Brain microvascular endothelial cell (primary cell): ENCODE results near the gene MMP1.
"Not testable (repeated sequence)": the region's sequence is repeated elsewhere in the genome, so short reads cannot be mapped to it uniquely, and the experiment has no call there.

Experiments used
- DNase-seq: peaks from one replicate; pipeline ENCODE4 v3.0.0-alpha.2; 2020
- H3K27ac ChIP-seq: fragments of 250-450 bp; sonication (Bioruptor Pico); 2 replicates; pipeline ENCODE4 v1.5.1; 2020; ENCODE audit warnings: mild to moderate bottlenecking, moderate library complexity
- H3K27me3 ChIP-seq: fragments of 250-450 bp; sonication (Bioruptor Pico); replicated peaks from 2 replicates; pipeline ENCODE4 v1.5.1; 2020; ENCODE audit warnings: mild to moderate bottlenecking
- H3K36me3 ChIP-seq: fragments of 250-450 bp; sonication (Bioruptor Pico); replicated peaks from 2 replicates; pipeline ENCODE4 v1.5.1; 2020; ENCODE audit warnings: mild to moderate bottlenecking
- H3K4me3 ChIP-seq: 2 replicates; pipeline ENCODE4 v1.5.1; 2011; ENCODE audit warnings: low read depth, mild to moderate bottlenecking, control low read depth, low read length, moderate library complexity
- CTCF ChIP-seq: IDR thresholded peaks from 2 replicates; pipeline ENCODE4 v1.5.1; 2011; ENCODE audit warnings: low read depth, mild to moderate bottlenecking, moderate library complexity, low read length, control low read depth, inconsistent platforms; ENCODE audit errors: missing control alignments
- in situ Hi-C: cut with HindIII; loops from 2 replicates; pipeline ENCODE4 v1.10.0; 2017; ENCODE audit warnings: low sequenced_read_pairs, low pct_ligation_motif_present

Gene MMP1

GRCh38 chr11:102757823-102758549 is 40.0 kb downstream of the MMP1 start:
- Histone ChIP-seq H3K27me3 (no peaks in the 10 kb centered on the region), H3K27ac (no peak overlapping the region), H3K4me3 (no peak overlapping the region), H3K36me3 (no peaks in the 10 kb centered on the region)
- no peak for TF ChIP-seq CTCF
- in situ Hi-C loops = no loop called here
- DNase-seq = peak; percentile 62

- no peak overlapping the region for H3K4me3 ChIP-seq
- no peak overlapping the region for H3K27ac ChIP-seq
- no peaks in the 10 kb centered on the region for H3K27me3 ChIP-seq
- TF ChIP-seq CTCF = no peak
- in situ Hi-C loops = no loop called here
- no peak for DNase-seq
- no peaks in the 10 kb centered on the region for H3K36me3 ChIP-seq
These were observed 44.7 kb downstream of the MMP1 start for GRCh38 chr11:102753267-102753666.

GRCh38 chr11:102751673-102752072 is 46.3 kb downstream of the MMP1 start:
- in situ Hi-C loops = no loop called here
- H3K4me3 ChIP-seq = no peak overlapping the region
- no peaks in the 10 kb centered on the region for H3K27me3 ChIP-seq
- DNase-seq = no peak
- no peak overlapping the region for H3K27ac ChIP-seq
- H3K36me3 ChIP-seq = no peaks in the 10 kb centered on the region
- TF ChIP-seq CTCF = no peak

GRCh38 chr11:102749101-102749722 is 48.7 kb downstream of the MMP1 start:
- Histone ChIP-seq H3K27me3 (no peaks in the 10 kb centered on the region), H3K4me3 (no peak overlapping the region), H3K27ac (no peak overlapping the region), H3K36me3 (no peaks in the 10 kb centered on the region)
- DNase-seq = no peak
- in situ Hi-C loops = no loop called here
- TF ChIP-seq CTCF = no peak

- DNase-seq, in situ Hi-C loops, H3K27me3 ChIP-seq, H3K36me3 ChIP-seq, H3K27ac ChIP-seq, H3K4me3 ChIP-seq: not testable (repeated sequence)
These were observed 51.0 kb downstream of the MMP1 start for GRCh38 chr11:102746746-102747578.
